Left lung (tissue), 10 donors: Measurements from ENCODE around the gene CEACAM19. TPM values are rescaled to one million over a fixed set of nuclear protein-coding genes. Genes with fewer than 3 reads are reported as not detected.

Experiments
- ATAC-seq: fragments of 200-7000 bp; cut with Tn5 transposase; one replicate; pipeline ENCODE4 v1.9.1; 2020; ENCODE audit warnings: moderate library complexity
- DNase-seq, 4 donors: peaks; one replicate each; pipeline ENCODE4 v3.0.0-alpha.2; 2013 to 2020
- H3K27ac ChIP-seq, 2 donors: fragments of 200-600 bp; sonication (generic) in 1 of 2; one replicate each; pipeline versions ENCODE4 v1.5.0 to v1.8.0; 2020 to 2021
- H3K27me3 ChIP-seq, 2 donors: fragments of 200-600 bp; sonication (generic) in 1 of 2; one replicate each; pipeline versions ENCODE4 v1.5.0 to v1.8.0; 2020 to 2021
- H3K36me3 ChIP-seq, 2 donors: fragments of 200-600 bp; sonication (generic) in 1 of 2; one replicate each; pipeline versions ENCODE4 v1.5.0 to v1.8.0; 2020 to 2021
- H3K4me1 ChIP-seq, 2 donors: fragments of 200-600 bp; one replicate each; pipeline ENCODE4 v1.8.0; 2021
- H3K4me3 ChIP-seq, 2 donors: fragments of 200-600 bp; sonication (generic) in 1 of 2; one replicate each; pipeline versions ENCODE4 v1.5.0 to v1.8.0; 2020 to 2021; ENCODE audit warnings: mild to moderate bottlenecking in 1 of 2
- H3K9me3 ChIP-seq, 2 donors: fragments of 200-600 bp; sonication (generic) in 1 of 2; one replicate each; pipeline versions ENCODE4 v1.5.0 to v1.8.0; 2020 to 2021
- CTCF ChIP-seq, 2 donors: fragments of 200-600 bp; sonication (generic) in 1 of 2; IDR thresholded peaks; one replicate each; pipeline versions ENCODE4 v1.5.0 to v1.8.0; 2021; ENCODE audit warnings: antibody characterized with exemption in 2 of 2
- intact Hi-C, 2 donors: fragments of 100-400 bp; cut with DNase I; formaldehyde crosslinking; loops; one replicate each; pipeline versions ENCODE4 v1.11.2 to v1.14.2; 2022
- polyA plus RNA-seq, 6 donors: library from polyadenylated mRNA; unstranded; fragments of 120-200 nt; gene quantifications; one replicate each; pipeline ENCODE4 v1.2.1, GENCODE V29; 2013; ENCODE audit not compliant: insufficient read length in 6 of 6
- total RNA-seq, 2 donors: library from RNA; stranded (reverse); fragmentation: NEBNext Ultra II Directional; extraction: Animal tissue kit (Norgen Biotek cat#: 25700); gene quantifications; one replicate each; pipeline ENCODE4 v1.2.1, GENCODE V29; 2021
- donor health status: DM: no; HTN: yes; CAD: no.
- donor health status: DM: no; HTN: no; CAD: no.

Gene CEACAM19
- total and polyA plus RNA-seq, 8 donors, result 4.1 to 21.9 (median 14.6) TPM

DNA sequence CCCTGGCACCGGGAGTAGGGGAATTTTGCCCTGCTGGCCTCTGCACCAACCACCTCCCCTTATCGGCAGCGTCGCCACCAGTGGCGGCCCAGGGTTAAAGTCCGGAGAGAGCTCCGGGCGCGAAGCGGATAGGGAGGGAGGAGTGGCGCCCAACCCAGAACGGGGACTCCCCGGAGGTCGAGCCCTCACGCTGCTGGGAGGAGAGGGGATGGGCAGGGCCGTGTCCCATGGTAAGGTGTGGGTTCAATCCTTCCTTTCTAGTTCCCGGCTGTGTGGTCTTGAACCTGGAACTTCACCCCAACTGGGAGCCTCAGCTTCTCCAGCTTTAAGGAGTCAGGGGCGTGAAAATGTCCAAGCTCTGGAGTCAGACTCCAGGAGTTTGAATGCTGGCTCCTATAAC is 54.0 kb downstream of the CEACAM19 start:
- H3K4me3 ChIP-seq, result peak overlapping the region in 1 of 2 donors; percentile 16
- no peak for TF ChIP-seq CTCF (IDR thresholded peaks at IDR 0.05)
- ATAC-seq, result peak; percentile 58
- intact Hi-C loops, result no loop called here
- H3K9me3 ChIP-seq, result no peaks in the 10 kb centered on the region
- DNase-seq, result peak in 1 of 4 donors; percentile 86
- peak overlapping the region in 1 of 2 donors; percentile 40 for H3K27ac ChIP-seq
- no peaks in the 10 kb centered on the region for H3K36me3 ChIP-seq
- no peaks in the 10 kb centered on the region for H3K27me3 ChIP-seq
- peaks cover 19 to 75% of the 10 kb centered on the region in 2 donors for H3K4me1 ChIP-seq

GRCh38 chr19:44725684-44726083 is 54.4 kb downstream of the CEACAM19 start:
- H3K27me3 ChIP-seq, result no peaks in the 10 kb centered on the region
- H3K4me1 ChIP-seq, result peaks cover 19 to 72% of the 10 kb centered on the region in 2 donors
- no peak for TF ChIP-seq CTCF (IDR thresholded peaks at IDR 0.05)
- no peaks in the 10 kb centered on the region for H3K9me3 ChIP-seq
- DNase-seq (no peak), ATAC-seq (no peak)
- no peak overlapping the region for H3K4me3 ChIP-seq
- intact Hi-C loops, result no loop called here
- H3K36me3 ChIP-seq, result no peaks in the 10 kb centered on the region
- H3K27ac ChIP-seq, result peak overlapping the region in 1 of 2 donors; percentile 40

GRCh38 chr19:44726465-44726864 is 55.2 kb downstream of the CEACAM19 start:
- Histone ChIP-seq H3K27me3 (no peaks in the 10 kb centered on the region), H3K36me3 (no peaks in the 10 kb centered on the region), H3K9me3 (no peaks in the 10 kb centered on the region), H3K4me3 (no peak overlapping the region), H3K4me1 (peaks cover 13 to 64% of the 10 kb centered on the region in 2 donors), H3K27ac (peak overlapping the region in 1 of 2 donors; percentile 28)
- DNase-seq, result no peak
- intact Hi-C loops, result no loop called here
- ATAC-seq, result peak; percentile 34
- no peak for TF ChIP-seq CTCF (IDR thresholded peaks at IDR 0.05)

DNA sequence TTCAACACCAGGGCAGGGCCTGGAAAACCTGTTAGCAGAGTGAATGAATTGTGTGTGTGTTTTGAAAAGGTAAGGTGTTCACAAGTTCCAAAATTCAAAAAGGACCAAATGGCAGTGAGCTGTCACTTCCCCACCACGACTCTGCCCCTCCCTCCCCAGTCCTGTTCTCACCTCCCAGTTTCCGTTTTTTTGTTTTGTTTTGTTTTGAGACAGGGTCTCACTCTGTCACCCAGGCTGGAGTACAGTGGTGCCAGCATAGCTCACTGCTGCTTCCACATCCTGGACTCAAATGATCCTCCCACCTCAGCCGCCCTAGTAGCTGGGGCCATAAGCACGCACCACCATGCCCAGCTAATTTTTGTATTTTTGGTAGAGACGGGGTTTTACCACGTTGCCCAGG is 56.9 kb downstream of the CEACAM19 start:
- ATAC-seq (no peak), DNase-seq (no peak)
- no peak for TF ChIP-seq CTCF (IDR thresholded peaks at IDR 0.05)
- no peaks in the 10 kb centered on the region for H3K9me3 ChIP-seq
- H3K4me3 ChIP-seq, result no peak overlapping the region
- no peaks in the 10 kb centered on the region for H3K27me3 ChIP-seq
- H3K36me3 ChIP-seq, result no peaks in the 10 kb centered on the region
- H3K4me1 ChIP-seq, result peaks cover 5 to 47% of the 10 kb centered on the region in 2 donors
- intact Hi-C loops, result no loop called here
- H3K27ac ChIP-seq, result no peak overlapping the region

DNA sequence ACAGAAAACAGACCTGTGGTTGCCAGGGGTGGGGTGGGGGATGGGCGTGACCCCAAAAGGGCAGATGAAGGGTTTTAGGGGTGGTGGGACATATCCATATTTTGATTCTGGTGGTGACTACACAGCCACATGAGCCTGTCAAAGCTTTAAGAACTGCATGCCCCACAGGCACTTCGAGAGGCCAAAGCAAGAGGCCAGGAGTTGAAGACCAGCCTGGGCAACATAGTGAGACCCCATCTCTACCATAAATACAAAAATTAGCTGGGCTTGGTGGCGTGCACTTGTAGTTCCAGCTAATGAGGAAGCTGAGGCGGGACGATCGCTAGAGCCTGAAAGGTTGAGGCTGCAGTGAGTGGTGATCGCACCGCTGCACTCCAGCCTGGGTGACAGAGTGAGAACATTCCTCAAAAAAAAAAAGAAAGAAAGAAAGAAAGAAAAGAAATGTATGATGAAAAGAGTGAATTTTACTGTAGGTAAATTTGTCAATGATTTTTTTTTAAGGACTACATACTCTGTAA is 58.3 kb downstream of the CEACAM19 start:
- intact Hi-C loops, result no loop called here
- no peak for ATAC-seq

More for the DNA sequence above, 58.3 kb downstream of the CEACAM19 start:
- Histone ChIP-seq H3K9me3 (no peaks in the 10 kb centered on the region), H3K36me3 (no peaks in the 10 kb centered on the region), H3K4me1 (peaks cover 4 to 40% of the 10 kb centered on the region in 2 donors), H3K27me3 (no peaks in the 10 kb centered on the region), H3K27ac (no peak overlapping the region), H3K4me3 (no peak overlapping the region)
- no peak for TF ChIP-seq CTCF (IDR thresholded peaks at IDR 0.05)
- no peak for DNase-seq
